NCI-H128 (cell line): ENCODE data around the gene ANKS1A.
"Not testable (repeated sequence)": the region's sequence is repeated elsewhere in the genome, so short reads cannot be mapped to it uniquely, and the experiment has no call there.

ENCODE experiments used
- DNase-seq: peaks from one replicate; lab custom pipeline; 2025; ENCODE audit not compliant: unreplicated experiment; lab: John Stamatoyannopoulos, UW

ANKS1A gene, protein sequence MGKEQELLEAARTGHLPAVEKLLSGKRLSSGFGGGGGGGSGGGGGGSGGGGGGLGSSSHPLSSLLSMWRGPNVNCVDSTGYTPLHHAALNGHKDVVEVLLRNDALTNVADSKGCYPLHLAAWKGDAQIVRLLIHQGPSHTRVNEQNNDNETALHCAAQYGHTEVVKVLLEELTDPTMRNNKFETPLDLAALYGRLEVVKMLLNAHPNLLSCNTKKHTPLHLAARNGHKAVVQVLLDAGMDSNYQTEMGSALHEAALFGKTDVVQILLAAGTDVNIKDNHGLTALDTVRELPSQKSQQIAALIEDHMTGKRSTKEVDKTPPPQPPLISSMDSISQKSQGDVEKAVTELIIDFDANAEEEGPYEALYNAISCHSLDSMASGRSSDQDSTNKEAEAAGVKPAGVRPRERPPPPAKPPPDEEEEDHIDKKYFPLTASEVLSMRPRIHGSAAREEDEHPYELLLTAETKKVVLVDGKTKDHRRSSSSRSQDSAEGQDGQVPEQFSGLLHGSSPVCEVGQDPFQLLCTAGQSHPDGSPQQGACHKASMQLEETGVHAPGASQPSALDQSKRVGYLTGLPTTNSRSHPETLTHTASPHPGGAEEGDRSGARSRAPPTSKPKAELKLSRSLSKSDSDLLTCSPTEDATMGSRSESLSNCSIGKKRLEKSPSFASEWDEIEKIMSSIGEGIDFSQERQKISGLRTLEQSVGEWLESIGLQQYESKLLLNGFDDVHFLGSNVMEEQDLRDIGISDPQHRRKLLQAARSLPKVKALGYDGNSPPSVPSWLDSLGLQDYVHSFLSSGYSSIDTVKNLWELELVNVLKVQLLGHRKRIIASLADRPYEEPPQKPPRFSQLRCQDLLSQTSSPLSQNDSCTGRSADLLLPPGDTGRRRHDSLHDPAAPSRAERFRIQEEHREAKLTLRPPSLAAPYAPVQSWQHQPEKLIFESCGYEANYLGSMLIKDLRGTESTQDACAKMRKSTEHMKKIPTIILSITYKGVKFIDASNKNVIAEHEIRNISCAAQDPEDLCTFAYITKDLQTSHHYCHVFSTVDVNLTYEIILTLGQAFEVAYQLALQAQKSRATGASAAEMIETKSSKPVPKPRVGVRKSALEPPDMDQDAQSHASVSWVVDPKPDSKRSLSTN

DNA sequence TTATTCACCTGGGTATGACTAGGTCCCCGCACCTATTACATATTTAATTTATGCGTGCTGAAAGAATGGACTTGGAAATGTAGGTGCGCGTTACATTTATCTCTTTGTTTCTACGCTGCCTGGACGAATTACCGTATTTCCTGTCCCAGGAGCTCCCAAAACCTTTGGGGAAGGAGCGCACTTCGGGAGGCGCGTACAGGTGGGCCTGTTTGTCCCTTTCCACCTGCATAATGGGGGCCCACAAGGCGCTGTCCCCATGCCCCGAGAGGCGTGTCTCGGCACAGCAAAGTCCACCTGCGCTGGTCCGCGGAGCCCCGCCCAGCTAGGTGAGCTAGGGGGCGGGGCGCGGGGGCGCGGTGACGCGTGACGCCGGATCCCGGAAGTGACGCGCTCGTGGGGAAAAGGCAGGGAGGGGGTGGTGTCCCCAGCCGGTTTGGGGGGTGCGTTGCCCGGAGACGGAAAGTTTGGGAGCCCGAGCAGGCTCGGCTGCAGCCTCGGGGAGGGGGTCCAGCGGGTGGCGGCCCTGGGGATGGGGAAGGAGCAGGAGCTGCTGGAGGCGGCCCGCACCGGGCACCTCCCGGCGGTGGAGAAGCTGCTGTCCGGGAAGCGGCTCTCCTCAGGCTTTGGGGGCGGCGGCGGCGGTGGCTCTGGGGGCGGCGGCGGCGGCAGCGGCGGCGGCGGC is at the start of gene ANKS1A:
Gene ANKS1A, plus strand, starts transcription at position 382 of the 682 bp plus-strand sequence. Its CDS starts 148 bp downstream, at position 530.
- peak; percentile 51 for DNase-seq

DNA sequence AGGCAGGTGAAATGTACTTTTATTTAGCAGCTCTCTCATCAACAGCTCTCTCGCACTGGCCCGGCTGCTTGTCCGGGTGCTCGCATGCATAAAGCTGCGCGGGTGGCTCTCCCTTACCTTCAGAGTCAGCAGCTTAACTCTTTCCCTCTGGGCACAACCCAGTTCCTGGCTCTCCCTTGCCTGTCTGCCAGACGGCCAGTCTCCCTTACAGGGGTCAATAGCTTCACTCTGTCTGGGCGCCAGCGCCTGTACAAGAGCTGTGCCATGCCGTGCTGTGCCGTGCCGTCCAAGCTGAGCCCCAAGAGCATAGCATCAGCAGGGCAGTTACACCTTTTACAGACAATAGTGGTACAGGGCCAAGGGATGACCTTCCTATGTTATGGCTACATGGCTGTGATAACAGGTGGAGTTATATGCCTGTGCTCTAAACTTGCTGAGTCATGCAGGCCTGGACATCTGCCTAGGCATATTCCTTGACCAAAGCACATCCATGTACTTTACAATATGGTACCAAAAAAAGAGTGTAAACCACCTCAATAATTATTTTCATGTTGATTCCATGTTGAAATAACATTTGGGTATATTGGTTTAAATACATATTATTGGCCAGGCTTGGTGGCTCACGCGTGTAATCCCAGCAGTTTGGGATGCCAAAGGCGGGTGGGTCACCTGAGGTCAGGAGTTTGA is 49.2 kb upstream of the ANKS1A start:
- DNase-seq: no peak

DNA sequence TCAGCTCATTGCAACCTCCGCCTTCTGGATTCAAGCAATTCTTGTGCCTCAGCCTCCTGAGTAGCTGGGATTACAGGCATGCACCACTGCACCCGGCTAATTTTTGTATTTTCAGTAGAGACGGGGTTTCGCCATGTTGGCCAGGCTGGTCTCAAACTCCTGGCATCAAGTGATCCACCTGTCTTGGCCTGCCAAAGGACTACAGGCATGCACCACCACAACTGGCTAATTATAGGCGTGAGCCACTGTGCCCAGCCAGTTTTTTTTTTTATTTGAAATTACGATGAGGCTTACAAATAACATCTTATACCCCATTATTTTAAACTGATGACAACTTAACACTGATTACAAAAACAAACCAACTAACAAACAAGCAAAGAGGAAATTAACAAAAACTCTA is 40.0 kb upstream of the ANKS1A start:
- DNase-seq: not testable (repeated sequence)

DNA sequence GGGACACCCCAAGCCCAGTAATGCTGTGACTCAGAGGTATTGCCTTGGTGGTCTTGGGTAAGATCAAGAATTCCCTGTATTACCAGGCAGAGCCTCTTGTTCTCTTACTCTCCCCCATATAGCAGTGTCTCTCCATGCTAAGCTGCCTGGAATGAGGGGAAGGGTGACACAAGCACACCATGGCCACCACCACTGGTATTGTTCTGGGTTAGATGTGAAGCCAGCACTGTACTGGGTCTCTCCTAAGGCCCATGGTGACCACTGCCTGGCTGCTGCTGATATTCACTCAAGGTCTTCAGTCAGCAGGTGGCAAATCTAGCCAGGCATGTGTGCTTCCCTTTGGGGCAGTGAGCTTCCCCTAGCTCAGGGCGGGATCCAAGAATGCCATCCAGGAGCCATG is 37.7 kb upstream of the ANKS1A start:
- DNase-seq: no peak

DNA sequence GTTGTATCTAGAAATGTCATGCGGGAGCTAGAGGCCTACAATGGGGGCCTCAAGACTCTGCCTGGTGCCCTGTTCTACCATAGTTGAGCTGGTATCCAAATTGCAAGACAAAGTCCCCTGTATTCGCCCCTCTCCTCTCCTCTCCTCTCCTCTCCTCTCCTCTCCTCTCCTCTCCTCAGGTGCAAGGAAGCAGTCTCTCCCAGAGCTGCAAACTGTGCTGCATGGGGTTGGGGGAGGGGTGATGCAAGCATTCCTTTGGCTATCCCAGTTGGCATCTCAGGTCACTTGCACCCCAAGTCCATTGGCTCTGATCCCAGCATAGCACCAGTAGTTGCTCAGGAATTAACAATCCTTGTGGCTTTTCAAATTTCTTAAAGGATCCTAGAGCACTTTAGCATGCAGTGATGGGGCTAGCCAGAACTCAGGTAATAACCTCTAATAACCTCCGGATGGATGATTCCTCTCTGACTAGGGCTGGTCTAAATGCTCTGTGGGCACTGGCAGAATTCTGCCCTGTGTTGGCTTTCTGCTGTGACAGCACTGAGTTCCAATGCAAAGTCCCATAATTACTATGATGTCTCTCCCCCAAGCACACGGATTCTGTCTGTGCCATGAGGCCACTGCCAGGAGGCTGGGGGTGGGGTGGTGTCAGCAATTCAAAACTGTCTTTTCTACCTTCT is 36.5 kb upstream of the ANKS1A start:
- no peak for DNase-seq

DNA sequence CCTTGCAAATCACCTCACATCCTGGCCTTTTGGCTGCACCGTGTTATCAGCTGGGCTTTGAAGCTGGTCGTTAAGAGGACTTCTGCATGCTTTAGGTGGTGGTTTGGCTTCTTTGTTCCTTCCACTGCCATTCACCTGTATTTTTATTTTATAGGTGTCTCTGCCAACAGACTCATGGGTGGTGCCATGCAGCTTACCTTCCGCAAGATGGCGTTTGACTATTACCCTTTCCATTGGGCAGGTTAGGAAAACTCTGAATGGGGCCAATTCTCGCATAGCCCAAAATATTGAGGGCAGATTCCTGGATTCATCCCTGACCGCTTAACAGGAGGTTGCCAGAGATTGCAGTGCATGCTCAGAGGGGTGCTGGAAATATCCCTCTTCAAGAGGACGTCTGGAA is 33.6 kb upstream of the ANKS1A start:
- no peak for DNase-seq

DNA sequence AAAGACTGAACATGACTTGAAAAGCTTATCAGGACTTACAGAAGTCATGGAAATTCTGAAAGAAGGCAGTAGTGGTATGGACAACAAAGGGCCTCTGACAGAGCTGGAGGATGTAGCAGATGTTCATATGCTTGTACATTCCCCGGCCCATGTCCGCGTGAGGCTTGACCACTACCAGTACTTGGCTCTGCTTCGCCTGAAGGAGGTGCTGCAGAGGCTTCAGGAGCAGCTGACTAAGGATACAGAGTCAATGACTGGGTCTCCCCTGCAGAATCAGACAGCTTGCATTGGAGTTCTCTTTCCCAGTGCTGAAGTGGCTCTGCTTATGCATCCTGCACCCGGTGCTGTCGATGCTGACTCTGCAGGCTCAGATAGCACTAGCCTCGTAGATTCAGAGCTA is 30.4 kb upstream of the ANKS1A start:
- DNase-seq: no peak

DNA sequence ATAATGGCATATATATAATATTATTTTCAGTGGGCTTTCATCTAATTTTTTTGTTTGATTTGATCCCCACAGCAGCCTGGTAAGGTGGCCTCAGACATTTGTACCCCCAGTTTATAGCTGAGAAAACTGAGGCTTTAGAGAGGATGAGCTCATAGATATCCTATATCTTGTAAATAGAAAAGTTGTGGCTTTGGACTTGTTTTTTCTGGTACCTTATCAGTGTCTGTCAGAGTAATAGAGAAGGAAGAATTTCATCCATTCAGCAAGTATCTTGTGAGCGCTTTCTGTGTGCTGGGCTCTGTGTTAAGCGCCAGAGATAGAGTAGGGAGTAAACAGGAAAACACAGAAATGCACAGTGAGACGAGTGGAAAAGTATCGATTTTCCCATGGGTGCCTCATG is 29.1 kb upstream of the ANKS1A start:
- DNase-seq: no peak

DNA sequence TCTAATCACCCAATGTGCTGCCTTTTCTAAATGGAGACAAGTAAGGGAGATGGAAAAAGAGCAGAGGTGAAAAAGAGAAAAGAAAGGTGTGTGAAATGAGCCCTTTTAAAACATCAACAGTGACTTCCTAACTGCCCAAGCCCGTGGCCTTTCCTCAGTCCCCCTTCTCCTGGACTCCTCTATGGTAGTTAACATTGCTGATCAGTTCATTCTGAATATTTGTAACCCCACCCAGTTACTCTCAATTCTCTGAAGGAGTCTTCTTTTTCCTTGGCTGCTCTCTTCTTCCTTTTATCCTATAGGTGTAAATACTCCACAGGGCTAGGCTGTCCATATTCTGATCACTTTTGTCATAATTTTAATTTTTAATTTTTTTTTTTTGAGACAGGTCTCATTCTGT is 28.3 kb upstream of the ANKS1A start:
- no peak for DNase-seq

DNA sequence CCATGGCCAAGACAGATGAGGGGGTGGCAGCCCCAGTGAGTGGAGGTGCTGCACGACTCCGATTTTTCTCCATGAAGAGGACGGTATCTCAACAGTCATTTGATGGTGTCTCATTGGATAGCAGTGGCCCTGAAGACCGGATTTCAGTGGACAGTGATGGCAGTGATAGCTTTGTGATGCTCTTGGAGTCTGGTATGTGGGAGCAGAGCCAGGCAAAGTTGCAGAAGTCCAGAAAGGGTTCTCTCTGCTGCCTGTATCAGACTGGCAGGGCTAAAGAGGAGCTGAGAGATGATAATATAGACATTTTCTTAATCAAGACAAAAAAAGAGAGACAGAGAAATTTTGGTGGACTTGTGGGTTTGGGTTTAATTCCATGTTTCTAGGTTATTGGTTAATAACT is 25.0 kb upstream of the ANKS1A start:
- DNase-seq: no peak

DNA sequence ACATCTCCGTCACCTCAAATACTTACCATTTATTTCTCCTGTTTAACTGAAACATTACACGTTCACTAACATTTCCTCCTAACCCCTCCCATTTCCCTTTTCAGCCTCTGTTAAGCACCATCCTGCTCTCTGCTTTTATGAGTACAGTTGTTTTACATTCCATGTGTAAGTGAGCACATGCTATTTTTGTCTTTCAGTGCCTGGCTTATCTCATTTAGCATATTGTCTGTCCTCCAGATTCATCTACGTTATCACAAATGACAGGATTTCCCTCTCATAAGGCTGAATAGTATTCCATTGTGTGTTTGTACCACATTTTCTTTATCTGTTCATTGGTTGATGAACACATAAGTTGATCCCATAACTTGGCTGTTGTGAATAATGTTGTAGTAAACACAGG is 23.9 kb upstream of the ANKS1A start:
- DNase-seq: no peak

DNA sequence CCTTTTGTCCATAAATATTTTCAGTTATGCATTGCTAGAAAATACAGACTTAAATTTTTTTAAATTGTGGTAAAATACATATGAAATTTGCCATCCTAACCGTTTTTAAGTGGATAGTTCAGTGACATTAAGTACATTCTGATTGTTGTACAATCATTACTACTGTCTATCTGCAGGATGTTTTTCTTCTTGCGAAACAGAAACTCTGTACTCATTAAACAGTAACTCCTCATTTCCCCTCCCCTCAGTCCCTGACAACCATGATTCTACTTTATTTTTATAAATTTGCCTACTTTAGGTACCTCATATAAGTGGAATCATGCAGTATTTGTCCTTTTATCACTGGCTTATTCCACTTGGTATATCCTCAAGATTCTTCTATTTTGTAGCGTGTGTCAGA is 22.5 kb upstream of the ANKS1A start:
- no peak for DNase-seq

DNA sequence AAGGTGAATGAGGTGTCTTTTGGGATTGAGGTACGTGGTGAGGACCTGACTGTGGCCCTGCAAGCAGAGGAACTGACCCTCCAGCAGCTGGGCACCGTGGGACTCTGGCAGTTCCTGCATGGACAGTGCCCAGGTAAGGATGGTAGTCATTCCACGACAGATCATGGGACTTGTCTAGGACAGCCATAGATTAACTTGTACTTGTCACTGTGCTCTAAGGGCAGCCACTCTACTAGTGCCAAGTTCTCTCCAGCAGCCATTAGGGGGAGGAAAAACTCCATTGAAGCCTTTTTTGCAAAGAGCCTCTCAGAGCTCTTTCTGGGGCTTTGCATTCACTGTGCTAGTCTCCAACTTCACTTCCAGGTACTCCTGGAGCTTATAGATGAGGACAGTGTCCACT is 21.6 kb upstream of the ANKS1A start:
- DNase-seq: no peak

DNA sequence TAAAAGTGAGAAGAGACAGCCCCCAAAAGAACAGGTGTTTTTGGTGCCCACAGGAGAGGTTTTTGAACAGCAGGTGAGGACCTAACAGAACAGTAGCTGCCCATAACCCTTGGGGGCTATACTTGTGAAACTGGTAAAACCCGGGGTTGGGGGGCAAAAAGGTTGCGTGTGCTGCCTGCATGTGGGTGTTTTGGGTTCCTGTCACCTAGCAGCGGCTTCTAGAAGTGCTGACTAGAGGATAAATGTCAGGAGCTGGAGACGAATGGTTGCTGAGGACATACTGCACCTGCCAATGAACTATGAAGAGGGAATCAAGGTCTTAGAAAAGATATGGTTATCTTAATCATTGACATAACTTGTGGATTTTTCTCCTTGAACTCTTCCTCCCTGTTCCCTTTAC is 17.2 kb upstream of the ANKS1A start:
- no peak for DNase-seq

DNA sequence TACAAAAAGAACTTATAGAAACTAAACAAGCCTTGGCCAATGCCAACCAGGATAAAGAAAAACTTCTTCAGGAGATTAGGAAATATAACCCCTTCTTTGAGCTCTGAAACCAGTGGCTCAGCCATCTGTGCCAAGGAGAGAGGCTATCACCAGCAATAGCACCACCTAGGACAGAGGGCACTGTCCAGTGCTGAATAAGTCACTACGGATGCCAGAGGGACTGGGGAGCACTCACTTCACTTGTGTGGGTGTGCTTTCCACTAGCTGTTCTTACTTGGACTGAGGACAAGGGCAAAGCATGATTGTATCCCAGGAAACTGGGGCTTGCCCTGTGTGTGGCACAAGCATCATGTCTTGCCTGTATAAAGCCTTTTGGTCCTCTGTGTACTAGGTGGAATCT is 16.7 kb upstream of the ANKS1A start:
- no peak for DNase-seq

DNA sequence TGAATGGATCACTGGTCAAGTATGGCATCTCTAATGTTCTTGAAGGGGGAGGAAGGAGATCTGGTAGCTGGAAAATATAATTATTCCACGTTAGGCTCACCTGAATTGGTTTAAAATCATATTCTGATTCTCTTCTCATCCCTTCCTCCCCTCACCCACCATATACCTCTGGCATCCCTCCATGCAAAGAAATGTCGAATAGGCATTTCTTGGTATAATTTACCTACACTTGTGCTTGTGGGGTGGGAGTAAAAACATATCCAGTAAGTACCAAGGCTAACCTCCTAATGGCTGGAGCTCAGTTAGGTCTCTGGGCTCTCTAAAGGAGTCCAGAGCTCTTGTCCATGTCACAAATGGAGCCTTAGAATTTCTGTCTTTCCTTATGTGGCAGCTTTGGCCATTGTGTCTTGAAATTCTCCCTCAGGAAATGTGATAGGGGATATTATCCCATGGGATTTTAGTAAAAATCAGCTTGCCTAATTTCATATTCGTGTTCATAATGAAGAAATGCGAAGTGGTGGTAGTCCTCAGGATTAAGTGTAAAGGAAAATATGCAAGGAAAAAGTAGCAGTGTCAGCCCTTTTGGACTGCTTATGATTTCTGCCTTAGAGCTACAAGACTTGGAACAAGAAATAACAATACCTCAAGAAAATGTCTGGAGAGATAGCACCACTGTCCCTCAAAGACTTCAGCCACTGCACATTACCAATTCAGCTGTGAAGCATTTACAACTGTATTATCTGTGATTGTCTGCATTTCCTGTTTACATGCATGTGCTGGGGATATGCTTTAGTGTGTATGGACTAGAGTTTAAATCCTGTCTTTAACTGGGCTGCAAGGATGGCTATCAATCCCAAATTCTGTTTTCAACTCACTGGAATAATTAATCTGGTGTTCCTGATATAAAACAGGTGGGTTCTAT is 13.5 kb upstream of the ANKS1A start:
- DNase-seq: no peak

DNA sequence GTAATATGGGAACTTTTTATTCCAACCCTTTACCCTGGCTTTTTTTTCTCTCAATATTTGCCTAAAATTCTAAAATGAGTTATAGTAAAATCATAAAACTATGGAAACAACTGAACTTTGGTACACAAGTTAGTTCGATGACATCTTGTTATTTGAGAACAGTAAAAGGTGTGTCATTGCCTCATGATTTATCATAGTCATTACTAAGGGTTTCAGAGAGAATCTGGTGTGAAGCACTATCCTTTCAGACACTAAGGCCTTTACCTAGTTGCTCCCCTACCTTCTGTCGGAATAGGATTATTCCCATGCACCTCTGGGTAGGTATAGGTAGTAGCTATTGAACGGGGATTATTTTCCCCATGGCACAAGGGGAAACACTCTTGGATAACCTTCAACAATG is 12.6 kb upstream of the ANKS1A start:
- no peak for DNase-seq

DNA sequence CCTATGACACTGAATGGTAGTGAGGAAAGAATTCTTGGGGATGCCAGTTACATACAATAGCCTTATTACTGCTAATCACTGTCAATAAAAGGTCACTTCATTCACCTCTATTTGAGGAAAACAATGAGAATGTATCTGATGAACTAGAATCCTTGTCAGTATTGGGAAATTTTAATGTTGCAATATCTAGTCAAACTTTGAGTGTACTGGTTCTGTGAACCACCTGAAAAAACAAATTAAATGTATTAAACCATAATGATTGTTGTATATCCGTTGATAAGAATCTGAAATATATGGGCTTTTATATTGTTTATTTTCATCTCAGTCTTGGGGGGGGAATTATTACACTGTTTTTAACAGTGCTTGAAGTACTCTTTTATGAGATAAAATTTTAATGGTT is 11.8 kb upstream of the ANKS1A start:
- no peak for DNase-seq
